Body of pancreas (tissue), 4 donors: ENCODE data around the gene CELA2A. TPM values are rescaled to one million over a fixed set of nuclear protein-coding genes. Genes with fewer than 3 reads are reported as not detected.
A peak's percentile ranks its signal among the peaks of the same experiment; 100 is the strongest.
"Not testable (repeated sequence)": the region's sequence is repeated elsewhere in the genome, so short reads cannot be mapped to it uniquely, and the experiment has no call there.

Experiments used
- ATAC-seq: fragments of 150-250 bp; one replicate; pipeline ENCODE4 v1.9.1; 2016
- DNase-seq, 4 donors: peaks; one replicate each; pipeline ENCODE4 v3.0.0-alpha.2; 2019
- H3K27ac ChIP-seq, 4 donors: fragments of 200-600 bp; sonication (generic); 1 replicate in 3 of 4; 2 replicates in 1 of 4; pipeline versions ENCODE4 v1.5.1 to v1.6.1; 2016 to 2019; ENCODE audit warnings: mild to moderate bottlenecking in 1 of 4, mixed read lengths in 1 of 4, moderate library complexity in 1 of 4
- H3K27me3 ChIP-seq, 2 donors: fragments of 200-600 bp; sonication (generic); one replicate each; pipeline ENCODE4 v1.6.0; 2016; ENCODE audit warnings: mild to moderate bottlenecking in 1 of 2
- H3K36me3 ChIP-seq, 2 donors: fragments of 200-600 bp; sonication (generic); replicated peaks in 1 of 2; 2 replicates each; pipeline ENCODE4 v1.5.1; 2016; ENCODE audit warnings: low read depth in 2 of 2; ENCODE audit not compliant: insufficient read depth in 1 of 2
- H3K4me1 ChIP-seq: fragments of 200-600 bp; sonication (generic); one replicate; pipeline ENCODE4 v1.6.0; 2016
- H3K4me3 ChIP-seq, 2 donors: fragments of 200-600 bp; sonication (generic); 1 replicate in 1 of 2; 2 replicates in 1 of 2; pipeline ENCODE4 v1.5.1; 2016 to 2019
- H3K9me3 ChIP-seq, 3 donors: fragments of 200-600 bp; sonication (generic); 1 replicate in 2 of 3; 2 replicates in 1 of 3; pipeline ENCODE4 v1.5.1; 2016
- CTCF ChIP-seq, 7 experiments: fragments of 450-650 bp in 4 of 7; fragments of 200-600 bp in 3 of 7; sonication (generic) in 3 of 7; IDR thresholded peaks; one replicate each; pipeline ENCODE4 v1.5.1; 2016 to 2019; ENCODE audit warnings: antibody characterized with exemption in 7 of 7
- POLR2A ChIP-seq, 3 donors: fragments of 450-650 bp; IDR thresholded peaks; one replicate each; pipeline ENCODE4 v1.6.1; 2016; ENCODE audit warnings: antibody characterized with exemption in 3 of 3, mild to moderate bottlenecking in 2 of 3
- WGBS, 2 donors: methylation state at CpG; one replicate each; pipeline ENCODE4 v1.1.5; 2017; 5-methylcytosine and 5-hydroxymethylcytosine counted together
- intact Hi-C: fragments of 100-400 bp; cut with DNase I; formaldehyde crosslinking; loops from one replicate; pipeline ENCODE4 v1.15.1; 2023
- total RNA-seq, 2 donors: library from RNA; depleted of rRNA; stranded (reverse); fragments of >200 nt; gene quantifications; one replicate each; pipeline ENCODE4 v1.1.0, GENCODE V29; 2016

Gene CELA2A
- total RNA-seq, 2 donors from 2014 or later: 4,384 to 21,046 TPM

DNA sequence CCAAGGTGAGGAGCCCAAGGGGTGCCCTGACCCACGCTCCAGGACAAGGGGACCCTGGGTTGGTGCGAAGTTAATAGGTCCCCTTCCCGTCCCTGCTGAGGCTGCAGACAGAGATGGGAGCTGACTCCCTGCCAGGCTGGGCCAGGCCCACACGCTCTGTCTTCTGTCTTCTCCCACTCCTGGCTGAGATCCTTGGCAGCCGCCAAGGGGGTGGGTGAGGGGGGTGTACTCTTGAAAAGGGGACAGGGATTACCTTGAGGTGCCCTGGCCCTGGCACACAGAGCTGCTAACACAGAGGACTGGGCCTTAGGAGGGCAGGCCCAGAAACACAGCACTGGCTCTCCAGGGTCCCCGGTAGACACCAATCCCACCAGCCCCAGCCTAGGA is 29.3 kb upstream of the CELA2A start:
- Histone ChIP-seq H3K36me3 (no peaks in the 10 kb centered on the region), H3K9me3 (no peaks in the 10 kb centered on the region), H3K4me3 (no peak overlapping the region), H3K27ac (peak overlapping the region in 3 of 4 donors; percentile 20 to 92 (median 34)), H3K4me1 (peaks cover 77% of the 10 kb centered on the region), H3K27me3 (no peaks in the 10 kb centered on the region)
- TF ChIP-seq POLR2A (IDR thresholded peaks at IDR 0.05) (no peak), CTCF (IDR thresholded peaks at IDR 0.05) (no peak)
- ATAC-seq: no peak
- intact Hi-C loops: loop anchor here (5.0 kb wide), 1 partner anchor 105 kb away; no protein-coding TSS in a partner anchor
- WGBS, 2 donors: 69 to 94% methylated on average over 2 to 5 of the region's 6 CpGs
- DNase-seq: peak in 2 of 4 donors; percentile 5 to 13

DNA sequence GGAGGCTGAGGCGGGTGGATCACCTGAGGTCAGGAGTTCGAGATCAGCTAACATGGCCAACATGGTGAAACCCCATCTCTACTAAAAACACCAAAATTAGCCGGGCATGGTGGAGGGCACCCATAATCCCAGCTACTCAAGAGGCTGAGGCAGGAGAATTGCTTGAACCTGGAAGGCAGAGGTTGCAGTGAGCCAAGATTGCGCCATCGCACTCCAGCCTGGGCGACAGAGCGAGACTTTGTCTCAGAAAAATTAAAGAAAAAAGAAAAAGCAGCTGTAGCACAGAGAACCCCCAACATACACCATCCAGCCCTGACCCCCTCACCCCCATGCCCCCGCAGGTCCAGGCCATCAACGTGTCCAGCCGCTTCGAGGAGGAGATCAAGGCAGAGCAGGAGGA is 28.3 kb upstream of the CELA2A start:
- H3K36me3 ChIP-seq, H3K9me3 ChIP-seq, ATAC-seq, H3K4me3 ChIP-seq, H3K27me3 ChIP-seq: not testable (repeated sequence)
- Histone ChIP-seq H3K27ac (peak overlapping the region in 3 of 4 donors; percentile 21 to 92 (median 27)), H3K4me1 (peaks cover 77% of the 10 kb centered on the region)
- peak in 1 of 4 donors; percentile 7 for DNase-seq
- intact Hi-C loops: loop anchor here (5.0 kb wide), 1 partner anchor 106 kb away; no protein-coding TSS in a partner anchor
- WGBS, 2 donors: 86 to 89% methylated on average over 9 to 11 of the region's 11 CpGs

DNA sequence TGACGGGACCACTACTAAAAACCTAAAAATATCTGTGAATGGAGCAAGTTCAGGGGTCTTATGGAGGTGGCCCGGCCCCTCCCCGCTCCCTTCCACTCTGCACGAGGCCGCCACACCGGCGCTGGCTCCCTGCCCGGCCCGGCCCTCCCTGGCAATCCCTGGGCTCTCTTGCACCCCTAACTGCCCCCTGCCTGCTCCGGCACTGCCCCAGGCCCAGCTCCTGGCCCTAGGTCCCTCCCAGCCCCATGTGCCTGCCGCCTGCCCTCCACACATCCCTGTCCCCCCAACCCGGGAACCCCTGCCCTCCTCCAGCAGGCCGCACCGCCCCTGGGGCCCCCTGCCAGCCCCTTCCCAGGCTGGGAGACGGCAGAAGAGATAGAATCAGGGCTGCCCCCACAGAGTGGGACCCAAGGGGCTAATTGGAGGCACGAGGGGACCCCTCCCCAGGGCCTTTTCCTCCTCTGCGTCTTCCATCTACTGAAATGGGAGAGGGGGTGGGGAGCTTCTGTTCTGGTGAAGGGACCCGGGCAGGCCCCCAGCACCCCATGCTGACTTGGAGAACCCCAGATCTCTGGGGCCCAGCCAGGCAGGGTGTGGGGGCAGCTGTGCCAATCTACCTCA is 27.6 kb upstream of the CELA2A start:
- TF ChIP-seq CTCF (IDR thresholded peaks at IDR 0.05): no peak
- no peak for TF ChIP-seq POLR2A (IDR thresholded peaks at IDR 0.05)
- 77 to 91% methylated on average over 13 to 14 of the region's 18 CpGs for WGBS, 2 donors
- ATAC-seq (no peak), DNase-seq (peak in 1 of 4 donors; percentile 15)
- intact Hi-C loops: loop anchor here (5.0 kb wide), 1 partner anchor 107 kb away; no protein-coding TSS in a partner anchor
- H3K4me1 ChIP-seq: peaks cover 75% of the 10 kb centered on the region
- no peaks in the 10 kb centered on the region for H3K9me3 ChIP-seq
- peak overlapping the region; percentile 89 to 96 (median 92) for H3K27ac ChIP-seq
- H3K27me3 ChIP-seq: no peaks in the 10 kb centered on the region
- no peaks in the 10 kb centered on the region for H3K36me3 ChIP-seq
- no peak overlapping the region for H3K4me3 ChIP-seq

DNA sequence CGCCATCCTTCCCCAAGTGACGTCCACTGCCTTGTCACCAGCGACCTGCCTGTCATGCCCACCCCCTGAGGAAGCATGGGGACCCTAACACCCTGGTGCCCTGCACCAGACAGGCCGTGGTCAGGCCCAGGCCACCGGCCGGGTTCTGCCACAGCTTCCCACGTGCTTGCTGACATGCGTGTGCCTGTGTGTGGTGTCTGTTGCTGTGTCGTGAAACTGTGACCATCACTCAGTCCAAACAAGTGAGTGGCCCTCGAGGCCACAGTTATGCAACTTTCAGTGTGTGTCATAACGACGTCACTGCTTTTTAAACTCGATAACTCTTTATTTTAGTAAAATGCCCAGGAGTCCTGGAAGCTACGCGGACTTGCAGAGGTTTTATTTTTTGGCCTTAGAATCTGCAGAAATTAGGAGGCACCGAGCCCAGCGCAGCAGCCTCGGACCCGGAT is 26.8 kb upstream of the CELA2A start:
- WGBS, 2 donors: 55 to 58% methylated on average over 14 to 18 of the region's 19 CpGs
- ATAC-seq: no peak
- peak in 3 of 4 donors; percentile 57 to 77 (median 72) for DNase-seq
- no peaks in the 10 kb centered on the region for H3K36me3 ChIP-seq
- no peaks in the 10 kb centered on the region for H3K27me3 ChIP-seq
- intact Hi-C loops: loop anchor here (5.0 kb wide), 1 partner anchor 107 kb away; no protein-coding TSS in a partner anchor
- H3K4me1 ChIP-seq: peaks cover 75% of the 10 kb centered on the region
- peak overlapping the region; percentile 89 to 96 (median 92) for H3K27ac ChIP-seq
- H3K4me3 ChIP-seq: no peak overlapping the region
- TF ChIP-seq POLR2A (IDR thresholded peaks at IDR 0.05) (peak in 1 of 3 donors; percentile 20), CTCF (IDR thresholded peaks at IDR 0.05) (no peak)
- H3K9me3 ChIP-seq: no peaks in the 10 kb centered on the region

DNA sequence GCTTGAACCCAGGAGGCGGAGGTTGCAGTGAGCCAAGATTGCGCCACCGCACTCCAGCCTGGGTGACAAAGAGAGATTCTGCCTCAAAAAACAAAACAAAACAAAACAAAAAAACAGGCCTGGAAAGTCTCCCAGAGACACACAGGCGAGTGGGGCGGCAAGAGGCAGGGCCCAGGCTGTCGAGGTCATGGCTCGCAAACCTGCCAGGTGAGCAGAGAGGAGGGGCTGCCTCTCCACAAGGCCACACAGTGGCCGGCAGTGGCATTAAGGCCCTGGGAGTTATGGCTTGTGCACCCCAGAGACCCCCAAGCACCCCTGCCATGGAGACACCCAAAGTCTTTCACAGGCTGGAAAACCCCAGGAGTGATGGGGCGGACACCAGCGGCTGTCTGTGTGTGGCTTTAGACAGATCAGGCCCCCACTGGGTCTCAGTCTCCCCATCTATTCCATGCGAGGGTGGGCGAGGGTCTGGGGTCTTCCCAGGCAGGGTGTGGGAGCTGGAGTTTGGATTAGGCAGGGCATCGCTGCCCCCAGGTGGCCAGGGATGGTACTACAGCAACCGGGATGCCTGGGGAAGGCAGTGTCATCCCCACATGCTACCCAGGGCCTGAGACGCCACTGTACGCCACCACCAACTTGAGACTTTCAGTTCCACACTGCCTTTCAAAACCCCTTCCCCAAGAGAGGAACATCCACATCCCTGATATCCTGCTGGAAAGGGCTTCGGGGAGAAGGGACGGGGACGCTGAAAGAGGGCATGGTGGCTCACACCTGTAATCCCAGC is 25.6 kb upstream of the CELA2A start:
- H3K27me3 ChIP-seq: no peaks in the 10 kb centered on the region
- 33 to 41% methylated on average over 19 of the region's 19 CpGs for WGBS, 2 donors
- DNase-seq: peak; percentile 83 to 89 (median 86)
- peak; percentile 63 for ATAC-seq
- H3K4me3 ChIP-seq: no peak overlapping the region
- peaks cover 75% of the 10 kb centered on the region for H3K4me1 ChIP-seq
- peak; percentile 88 to 98 (median 93) for TF ChIP-seq CTCF (IDR thresholded peaks at IDR 0.05)
- no peak for TF ChIP-seq POLR2A (IDR thresholded peaks at IDR 0.05)
- H3K27ac ChIP-seq: peak overlapping the region; percentile 89 to 96 (median 92)
- no peaks in the 10 kb centered on the region for H3K9me3 ChIP-seq
- no peaks in the 10 kb centered on the region for H3K36me3 ChIP-seq
- intact Hi-C loops: no loop called here
